ENCODE measurements around the gene KDM2B.

DNA sequence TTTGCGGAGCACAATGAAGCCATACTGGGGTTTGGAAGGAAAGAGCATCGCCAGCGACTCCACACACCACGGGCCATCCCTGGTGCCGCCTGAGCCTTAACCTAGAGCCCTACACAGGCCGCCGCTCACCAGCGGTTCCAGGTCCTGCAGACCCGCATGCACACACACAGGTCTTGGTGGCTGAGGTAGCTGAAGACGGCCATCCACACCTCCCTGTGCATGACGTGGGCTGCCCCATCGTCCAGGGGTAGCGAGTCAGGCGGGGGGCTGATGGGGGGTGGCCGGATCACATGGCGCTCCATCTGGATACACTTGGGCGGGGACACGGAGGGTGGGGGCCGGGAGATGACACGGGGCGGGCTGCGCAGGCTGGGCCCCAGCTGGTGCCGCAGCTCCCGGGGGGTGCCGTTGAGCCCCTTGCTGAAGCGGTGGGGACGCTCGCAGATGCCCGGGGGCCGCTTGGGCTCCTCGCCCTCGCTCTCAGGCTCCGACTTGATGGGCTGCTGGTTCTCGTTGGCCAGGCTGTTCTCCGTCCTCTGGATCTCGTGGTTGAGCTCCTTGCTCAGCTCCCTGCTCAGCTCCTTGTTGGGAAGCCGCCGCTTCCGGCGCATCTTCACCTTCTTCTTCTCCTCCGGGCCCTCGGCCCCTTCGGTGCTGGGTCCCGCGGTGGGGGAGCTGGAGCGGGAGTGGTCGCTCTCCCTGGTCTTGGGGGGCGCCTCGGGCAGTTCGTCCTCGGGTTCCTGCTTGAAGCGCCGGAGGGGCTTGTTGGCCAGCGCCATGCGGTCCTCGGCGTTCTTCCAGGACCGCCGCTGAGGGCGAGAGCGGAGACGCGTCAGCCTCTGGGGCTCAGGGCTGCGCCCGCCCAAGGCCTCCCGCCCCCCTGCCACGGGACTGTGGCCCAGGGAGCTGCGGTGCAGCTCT, 138.5 kb downstream of the KDM2B start:
- TF ChIP-seq POLR2A (IDR thresholded peaks at IDR 0.05; ENCODE audit: low read depth, low read length) = no peak
- no peak for TF ChIP-seq CTCF (IDR thresholded peaks at IDR 0.05; ENCODE audit: extremely low read depth in 1 of 2, insufficient read depth in 1 of 2, low read depth in 1 of 2, low read length in 2 of 2)
- no peak for TF ChIP-seq JUN (IDR thresholded peaks at IDR 0.05; ENCODE audit: borderline replicate concordance, insufficient read depth, insufficient read length, low read depth)
- no peak for TF ChIP-seq EZH2 (IDR thresholded peaks at IDR 0.05; ENCODE audit: borderline replicate concordance, low read depth, low read length, severe bottlenecking)
- TF ChIP-seq POLR2AphosphoS5 (IDR thresholded peaks at IDR 0.05; ENCODE audit: insufficient read depth, low read depth, low read length) = no peak
